ENCODE results near the gene ZNF814.

Gene ZNF814

DNA sequence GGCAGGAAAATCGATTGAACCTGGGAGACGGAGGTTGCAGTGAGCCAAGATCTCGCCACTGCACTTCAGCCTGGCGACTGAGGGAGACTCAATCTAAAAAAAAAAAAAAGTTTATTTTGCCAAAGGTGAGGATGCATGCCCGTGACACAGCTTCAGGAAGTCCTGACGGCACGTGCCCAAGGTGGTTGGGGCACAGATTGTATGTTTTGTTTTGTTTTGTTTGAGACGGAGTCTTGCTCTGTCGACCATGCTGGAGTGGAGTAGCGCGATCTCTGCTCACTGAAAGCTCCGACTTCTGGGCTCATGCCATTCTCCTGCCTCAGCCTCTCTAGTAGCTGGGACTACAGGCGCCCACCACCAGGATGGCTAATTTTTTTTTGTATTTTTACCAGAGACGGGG, 70.9 kb downstream of the ZNF814 start (continued):
- TF ChIP-seq, protein P1, sequence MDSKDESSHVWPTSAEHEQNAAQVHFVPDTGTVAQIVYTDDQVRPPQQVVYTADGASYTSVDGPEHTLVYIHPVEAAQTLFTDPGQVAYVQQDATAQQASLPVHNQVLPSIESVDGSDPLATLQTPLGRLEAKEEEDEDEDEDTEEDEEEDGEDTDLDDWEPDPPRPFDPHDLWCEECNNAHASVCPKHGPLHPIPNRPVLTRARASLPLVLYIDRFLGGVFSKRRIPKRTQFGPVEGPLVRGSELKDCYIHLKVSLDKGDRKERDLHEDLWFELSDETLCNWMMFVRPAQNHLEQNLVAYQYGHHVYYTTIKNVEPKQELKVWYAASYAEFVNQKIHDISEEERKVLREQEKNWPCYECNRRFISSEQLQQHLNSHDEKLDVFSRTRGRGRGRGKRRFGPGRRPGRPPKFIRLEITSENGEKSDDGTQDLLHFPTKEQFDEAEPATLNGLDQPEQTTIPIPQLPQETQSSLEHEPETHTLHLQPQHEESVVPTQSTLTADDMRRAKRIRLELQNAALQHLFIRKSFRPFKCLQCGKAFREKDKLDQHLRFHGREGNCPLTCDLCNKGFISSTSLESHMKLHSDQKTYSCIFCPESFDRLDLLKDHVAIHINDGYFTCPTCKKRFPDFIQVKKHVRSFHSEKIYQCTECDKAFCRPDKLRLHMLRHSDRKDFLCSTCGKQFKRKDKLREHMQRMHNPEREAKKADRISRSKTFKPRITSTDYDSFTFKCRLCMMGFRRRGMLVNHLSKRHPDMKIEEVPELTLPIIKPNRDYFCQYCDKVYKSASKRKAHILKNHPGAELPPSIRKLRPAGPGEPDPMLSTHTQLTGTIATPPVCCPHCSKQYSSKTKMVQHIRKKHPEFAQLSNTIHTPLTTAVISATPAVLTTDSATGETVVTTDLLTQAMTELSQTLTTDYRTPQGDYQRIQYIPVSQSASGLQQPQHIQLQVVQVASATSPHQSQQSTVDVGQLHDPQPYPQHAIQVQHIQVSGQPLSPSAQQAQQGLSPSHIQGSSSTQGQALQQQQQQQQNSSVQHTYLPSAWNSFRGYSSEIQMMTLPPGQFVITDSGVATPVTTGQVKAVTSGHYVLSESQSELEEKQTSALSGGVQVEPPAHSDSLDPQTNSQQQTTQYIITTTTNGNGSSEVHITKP (tag by site-specific recombination; IDR thresholded peaks at IDR 0.05), result no peak
- TF ChIP-seq, protein P2, sequence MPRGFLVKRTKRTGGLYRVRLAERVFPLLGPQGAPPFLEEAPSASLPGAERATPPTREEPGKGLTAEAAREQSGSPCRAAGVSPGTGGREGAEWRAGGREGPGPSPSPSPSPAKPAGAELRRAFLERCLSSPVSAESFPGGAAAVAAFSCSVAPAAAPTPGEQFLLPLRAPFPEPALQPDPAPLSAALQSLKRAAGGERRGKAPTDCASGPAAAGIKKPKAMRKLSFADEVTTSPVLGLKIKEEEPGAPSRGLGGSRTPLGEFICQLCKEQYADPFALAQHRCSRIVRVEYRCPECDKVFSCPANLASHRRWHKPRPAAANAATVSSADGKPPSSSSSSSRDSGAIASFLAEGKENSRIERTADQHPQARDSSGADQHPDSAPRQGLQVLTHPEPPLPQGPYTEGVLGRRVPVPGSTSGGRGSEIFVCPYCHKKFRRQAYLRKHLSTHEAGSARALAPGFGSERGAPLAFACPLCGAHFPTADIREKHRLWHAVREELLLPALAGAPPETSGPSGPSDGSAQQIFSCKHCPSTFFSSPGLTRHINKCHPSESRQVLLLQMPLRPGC (tag by site-specific recombination; IDR thresholded peaks at IDR 0.05), result no peak
- TF ChIP-seq ZNF175 (tag by site-specific recombination; IDR thresholded peaks at IDR 0.05), result no peak

DNA sequence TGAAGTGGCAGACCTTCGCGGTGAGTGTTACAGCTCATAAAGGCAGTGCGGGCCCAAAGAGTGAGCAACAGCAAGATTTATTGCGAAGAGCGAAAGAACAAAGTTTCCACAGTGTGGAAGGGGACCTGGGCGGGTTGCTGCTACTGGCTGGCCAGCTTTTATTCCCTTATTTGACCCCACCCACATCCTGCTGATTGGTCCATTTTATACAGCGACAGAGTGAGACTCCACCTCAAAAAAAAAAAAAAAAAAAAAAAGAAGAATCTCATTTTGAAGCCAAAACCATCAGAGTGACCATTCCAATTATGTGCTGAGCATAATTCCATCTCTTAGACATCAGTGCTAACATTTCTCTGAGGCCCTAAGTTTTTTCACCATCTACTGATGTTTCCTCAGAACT, 72.2 kb downstream of the ZNF814 start:
- peaks cover 11 to 21% of the 10 kb centered on the region in 2 experiments for H3K36me3 ChIP-seq (ENCODE audit: control insufficient read depth in 2 of 2, insufficient read depth in 1 of 2, low read length in 2 of 2)
- no peak overlapping the region for H3K27ac ChIP-seq (ENCODE audit: extremely low read depth, low read depth, low read length)
- ChIA-PET POLR2A (no interaction called here), CTCF (no interaction called here)
- no peaks in the 10 kb centered on the region for H3K9me3 ChIP-seq (ENCODE audit: control insufficient read depth, insufficient read depth, low read depth, low read length)
- H3K4me1 ChIP-seq (ENCODE audit: control insufficient read depth, insufficient read depth, low read length), result peaks cover 2% of the 10 kb centered on the region; the same call in 1 of the 2 replicates
- H3K4me3 ChIP-seq (ENCODE audit: low read depth, low read length), result no peak overlapping the region
- no peak for TF ChIP-seq ZNF521 (tag by site-specific recombination; IDR thresholded peaks at IDR 0.05)
- TF ChIP-seq, protein P3, sequence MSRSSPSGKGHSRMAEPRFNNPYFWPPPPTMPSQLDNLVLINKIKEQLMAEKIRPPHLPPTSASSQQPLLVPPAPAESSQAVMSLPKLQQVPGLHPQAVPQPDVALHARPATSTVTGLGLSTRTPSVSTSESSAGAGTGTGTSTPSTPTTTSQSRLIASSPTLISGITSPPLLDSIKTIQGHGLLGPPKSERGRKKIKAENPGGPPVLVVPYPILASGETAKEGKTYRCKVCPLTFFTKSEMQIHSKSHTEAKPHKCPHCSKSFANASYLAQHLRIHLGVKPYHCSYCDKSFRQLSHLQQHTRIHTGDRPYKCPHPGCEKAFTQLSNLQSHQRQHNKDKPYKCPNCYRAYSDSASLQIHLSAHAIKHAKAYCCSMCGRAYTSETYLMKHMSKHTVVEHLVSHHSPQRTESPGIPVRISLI (tag by site-specific recombination; IDR thresholded peaks at IDR 0.05), result 0 out of 2 replicates have a peak, but pooled peaks have one; percentile 18

DNA sequence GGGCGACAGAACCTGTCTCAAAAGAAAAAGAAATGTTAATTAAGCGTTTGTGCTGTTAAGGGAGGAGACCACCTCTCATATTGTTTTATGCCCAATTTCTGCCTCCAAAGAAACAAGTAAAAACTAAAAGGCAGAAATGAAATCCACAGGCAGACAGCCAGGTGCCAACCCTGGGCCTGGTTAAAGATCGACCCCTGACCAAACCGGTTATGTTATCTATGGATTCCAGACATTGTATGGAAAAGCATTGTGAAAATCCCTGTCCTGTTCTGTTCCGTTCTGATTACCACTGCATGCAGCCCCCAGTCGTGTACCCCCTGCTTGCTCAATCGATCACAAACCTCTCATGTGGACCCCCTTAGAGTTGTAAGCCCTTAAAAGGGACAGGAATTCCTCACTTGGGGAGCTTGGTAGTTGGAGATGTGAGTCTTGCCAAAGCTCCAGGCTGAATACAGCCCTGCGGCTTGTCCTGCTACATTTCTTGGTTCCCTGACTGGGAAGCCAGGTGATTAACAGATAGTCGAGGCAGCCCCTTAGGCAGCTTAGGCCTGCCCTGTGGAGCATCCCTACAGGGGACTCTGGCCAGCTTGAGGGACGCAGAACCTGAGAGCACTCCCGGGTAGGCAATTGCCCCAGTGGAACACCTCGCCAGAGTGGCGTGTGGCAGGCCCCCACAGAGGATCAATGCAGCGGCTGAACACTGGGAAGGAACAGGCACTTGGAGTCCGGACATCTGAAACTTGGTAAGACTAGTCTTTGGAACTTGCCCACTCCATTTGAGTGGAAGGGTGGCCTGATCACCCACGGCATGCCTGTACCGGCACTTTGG, 73.4 kb downstream of the ZNF814 start:
- ChIA-PET CTCF (interaction anchor here (0.7 kb wide), 1 partner anchor 13 kb away, joined by 3 read pairs; no protein-coding TSS in a partner anchor), POLR2A (interaction anchor here (0.6 to 2.0 kb wide), 18 partner anchors 11 to 452 kb away, joined by 3 to 11 read pairs (median 4); partner anchors contain the start of genes TRAPPC2B, ZNF274, ZNF417 and ZNF547)
- Histone ChIP-seq H3K27ac (ENCODE audit: extremely low read depth, low read depth, low read length) (no peak overlapping the region; the same call in 1 of the 2 replicates), H3K36me3 (ENCODE audit: control insufficient read depth in 2 of 2, insufficient read depth in 1 of 2, low read length in 2 of 2) (peaks cover 13 to 14% of the 10 kb centered on the region in 2 experiments), H3K4me1 (ENCODE audit: control insufficient read depth, insufficient read depth, low read length) (no peaks in the 10 kb centered on the region), H3K4me3 (ENCODE audit: low read depth, low read length) (no peak overlapping the region), H3K9me3 (ENCODE audit: control insufficient read depth, insufficient read depth, low read depth, low read length) (no peaks in the 10 kb centered on the region)
- no peak for TF ChIP-seq ZNF394 (tag by site-specific recombination; IDR thresholded peaks at IDR 0.05; ENCODE audit: borderline replicate concordance)
- TF ChIP-seq, protein P4, sequence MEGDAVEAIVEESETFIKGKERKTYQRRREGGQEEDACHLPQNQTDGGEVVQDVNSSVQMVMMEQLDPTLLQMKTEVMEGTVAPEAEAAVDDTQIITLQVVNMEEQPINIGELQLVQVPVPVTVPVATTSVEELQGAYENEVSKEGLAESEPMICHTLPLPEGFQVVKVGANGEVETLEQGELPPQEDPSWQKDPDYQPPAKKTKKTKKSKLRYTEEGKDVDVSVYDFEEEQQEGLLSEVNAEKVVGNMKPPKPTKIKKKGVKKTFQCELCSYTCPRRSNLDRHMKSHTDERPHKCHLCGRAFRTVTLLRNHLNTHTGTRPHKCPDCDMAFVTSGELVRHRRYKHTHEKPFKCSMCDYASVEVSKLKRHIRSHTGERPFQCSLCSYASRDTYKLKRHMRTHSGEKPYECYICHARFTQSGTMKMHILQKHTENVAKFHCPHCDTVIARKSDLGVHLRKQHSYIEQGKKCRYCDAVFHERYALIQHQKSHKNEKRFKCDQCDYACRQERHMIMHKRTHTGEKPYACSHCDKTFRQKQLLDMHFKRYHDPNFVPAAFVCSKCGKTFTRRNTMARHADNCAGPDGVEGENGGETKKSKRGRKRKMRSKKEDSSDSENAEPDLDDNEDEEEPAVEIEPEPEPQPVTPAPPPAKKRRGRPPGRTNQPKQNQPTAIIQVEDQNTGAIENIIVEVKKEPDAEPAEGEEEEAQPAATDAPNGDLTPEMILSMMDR (tag by site-specific recombination; IDR thresholded peaks at IDR 0.05), result 0 out of 2 replicates have a peak, but pooled peaks have one; percentile 0

Data from HEK293 (cell line).